HCT116 (cell line): ENCODE measurements around the gene ARHGEF25. TPM values are rescaled to one million over a fixed set of nuclear protein-coding genes. Genes with fewer than 3 reads are reported as not detected.

Experiments
- ATAC-seq: fragments of 200-7000 bp; cut with Tn5 transposase; 2 replicates; pipeline ENCODE4 v1.9.1; 2020; ENCODE audit warnings: mild to moderate bottlenecking, moderate library complexity
- BruUV-seq: library from RNA; stranded (reverse); fragments of 400-500 nt; replicated peaks from 2 replicates; lab custom pipeline; 2021; lab: Mats Ljungman, UMichigan
- CTCF ChIA-PET: fragments of 300-600 bp; sonication (Branson Sonifier 250); formaldehyde crosslinking; loops from one replicate; lab custom pipeline; 2021; ENCODE audit warnings: antibody characterized with exemption; lab: Charles Lee
- POLR2A ChIA-PET: fragments of 300-600, 350-600 bp; sonication (Branson Sonifier 250); formaldehyde crosslinking; loops from one replicate; lab custom pipeline; 2021; ENCODE audit warnings: antibody characterized with exemption; lab: Charles Lee
- RAD21 ChIA-PET, 2 experiments: fragments of 300-600 bp; sonication (Branson Sonifier 250); formaldehyde crosslinking; loops; one replicate each; lab custom pipeline; 2023; ENCODE audit warnings: low total read pairs in 2 of 2; ENCODE audit not compliant: uncharacterized antibody in 2 of 2, unreplicated experiment in 2 of 2, low non-redundant PET in 1 of 2; lab: Charles Lee
- DNase-seq: peaks from one replicate; pipeline ENCODE4 v3.0.0-alpha.2; 2010; ENCODE audit warnings: low read depth, low spot score
- H2AFZ ChIP-seq: fragments of 200-600 bp; shearing (Covaris generic), sonication (generic); 2 replicates; pipeline ENCODE4 v1.6.1; 2017; ENCODE audit warnings: low read depth, mixed run types, mixed read lengths, antibody characterized with exemption, low read length; ENCODE audit not compliant: poor library complexity, severe bottlenecking
- H3K27ac ChIP-seq: 2 replicates; pipeline ENCODE4 v1.5.1; 2012; ENCODE audit warnings: low read depth, low read length
- H3K27me3 ChIP-seq: fragments of 200-600 bp; sonication (generic); 2 replicates; pipeline ENCODE4 v1.6.1; 2016; ENCODE audit warnings: mixed run types, low read length, mixed read lengths; ENCODE audit not compliant: insufficient read depth
- H3K36me3 ChIP-seq, 2 experiments: fragments of 200-500 bp in 1 of 2; fragments of 200-600 bp in 1 of 2; sonication (Bioruptor generic) in 1 of 2; sonication (generic) in 1 of 2; 2 replicates each; pipeline versions ENCODE4 v1.5.1 to v1.6.1; 2014 to 2016; ENCODE audit warnings: low read length in 2 of 2, inconsistent platforms in 1 of 2, mixed read lengths in 1 of 2, mixed run types in 1 of 2; ENCODE audit not compliant: insufficient read depth in 2 of 2, control insufficient read depth in 1 of 2
- H3K4me1 ChIP-seq, 2 experiments: fragments of 200-600 bp in 1 of 2; sonication (generic) in 1 of 2; 2 replicates each; pipeline versions ENCODE4 v1.5.1 to v1.6.1; 2012 to 2017; ENCODE audit warnings: low read length in 2 of 2, inconsistent platforms in 1 of 2, mild to moderate bottlenecking in 1 of 2, mixed read lengths in 1 of 2, mixed run types in 1 of 2, moderate library complexity in 1 of 2; ENCODE audit not compliant: insufficient read depth in 2 of 2, control insufficient read depth in 1 of 2
- H3K4me2 ChIP-seq: fragments of 200-600 bp; sonication (generic); 2 replicates; pipeline ENCODE4 v1.6.1; 2017; ENCODE audit warnings: mixed run types, low read length, mixed read lengths
- H3K4me3 ChIP-seq, 2 experiments: fragments of 200-600 bp in 1 of 2; sonication (generic) in 1 of 2; replicated peaks in 1 of 2; 2 replicates each; pipeline ENCODE4 v1.5.1; 2011 to 2016; ENCODE audit warnings: low read length in 2 of 2, control low read depth in 1 of 2, low read depth in 1 of 2, mild to moderate bottlenecking in 1 of 2, mixed read lengths in 1 of 2, mixed run types in 1 of 2
- H3K79me2 ChIP-seq: fragments of 200-600 bp; sonication (generic); 2 replicates; pipeline ENCODE4 v1.6.1; 2017; ENCODE audit warnings: mild to moderate bottlenecking, mixed run types, low read length, moderate library complexity, mixed read lengths; ENCODE audit not compliant: insufficient read depth
- H3K9ac ChIP-seq: fragments of 200-600 bp; sonication (generic); 2 replicates; pipeline ENCODE4 v1.6.1; 2016; ENCODE audit warnings: low read length, mixed read lengths
- H3K9me2 ChIP-seq: fragments of 200-600 bp; sonication (generic), shearing (Covaris generic); 2 replicates; pipeline ENCODE4 v1.6.1; 2017; ENCODE audit warnings: mixed run types, mild to moderate bottlenecking, moderate library complexity; ENCODE audit not compliant: insufficient read depth
- H3K9me3 ChIP-seq, 2 experiments: fragments of 200-500 bp in 1 of 2; fragments of 200-600 bp in 1 of 2; sonication (Bioruptor generic) in 1 of 2; sonication (generic) in 1 of 2; 2 replicates each; pipeline ENCODE4 v1.6.1; 2014 to 2017; ENCODE audit warnings: low read length in 2 of 2, mixed read lengths in 2 of 2, inconsistent platforms in 1 of 2, low read depth in 1 of 2, mild to moderate bottlenecking in 1 of 2, mixed run types in 1 of 2, moderate library complexity in 1 of 2; ENCODE audit not compliant: control insufficient read depth in 1 of 2, insufficient read depth in 1 of 2
- H4K20me1 ChIP-seq: fragments of 200-600 bp; sonication (generic), shearing (Covaris generic); 2 replicates; pipeline ENCODE4 v1.6.1; 2017; ENCODE audit warnings: mixed run types, mild to moderate bottlenecking, moderate library complexity; ENCODE audit not compliant: insufficient read depth
- CEBPB ChIP-seq: IDR thresholded peaks from 2 replicates; pipeline ENCODE4 v1.6.1; 2012; ENCODE audit warnings: low read depth
- POLR2A ChIP-seq: IDR thresholded peaks from 2 replicates; pipeline ENCODE4 v1.7.0; 2011; ENCODE audit warnings: borderline replicate concordance; ENCODE audit not compliant: insufficient read depth, insufficient read length; ENCODE audit errors: extremely low read depth
- POLR2AphosphoS5 ChIP-seq: IDR thresholded peaks from 2 replicates; pipeline ENCODE4 v1.6.1; 2011; ENCODE audit warnings: mild to moderate bottlenecking, low read depth, low read length, moderate library complexity
- SRF ChIP-seq: IDR thresholded peaks from 2 replicates; pipeline ENCODE4 v1.6.1; 2012; ENCODE audit warnings: low read depth
- YY1 ChIP-seq: IDR thresholded peaks from 2 replicates; pipeline ENCODE4 v1.6.1; 2011; ENCODE audit warnings: low read length, low read depth, moderate library complexity, mild to moderate bottlenecking; ENCODE audit not compliant: insufficient replicate concordance; ENCODE audit errors: extremely low read depth
- ZNF274 ChIP-seq: fragments of 200-500 bp; sonication (Bioruptor generic); IDR thresholded peaks from 2 replicates; pipeline ENCODE4 v1.6.1; 2014; ENCODE audit warnings: mild to moderate bottlenecking, low read depth, low read length, inconsistent platforms
- intact Hi-C: fragments of 100-400 bp; cut with micrococcal nuclease; formaldehyde crosslinking; loops from 2 replicates; pipeline ENCODE4 v1.10.0; 2022
- total RNA-seq: library from RNA; stranded (reverse); gene quantifications from one replicate; pipeline ENCODE4 v1.2.1, GENCODE V29; 2021; ENCODE audit not compliant: unreplicated experiment
- TF ChIP-seq, protein P1 (sequence below), 3 experiments: fragments of 200-600 bp in 1 of 3; sonication (generic) in 1 of 3; IDR thresholded peaks in 2 of 3; conservative IDR thresholded peaks in 1 of 3; 2 replicates each; pipeline ENCODE4 v1.5.1; 2012 to 2017; ENCODE audit warnings: low read depth in 2 of 3, low read length in 2 of 3, antibody characterized with exemption in 1 of 3, borderline replicate concordance in 1 of 3, control low read depth in 1 of 3, mild to moderate bottlenecking in 1 of 3, mixed read lengths in 1 of 3, mixed run types in 1 of 3, moderate library complexity in 1 of 3; ENCODE audit not compliant: insufficient read depth in 1 of 3
- TF ChIP-seq, protein P2 (sequence below): IDR thresholded peaks from 2 replicates; pipeline ENCODE4 v1.6.1; 2011; ENCODE audit warnings: mild to moderate bottlenecking, low read length, moderate library complexity; ENCODE audit not compliant: insufficient replicate concordance; ENCODE audit errors: extremely low read depth

Gene ARHGEF25
- total RNA-seq, 1 experiment from 2014 or later: 3.6 TPM

DNA sequence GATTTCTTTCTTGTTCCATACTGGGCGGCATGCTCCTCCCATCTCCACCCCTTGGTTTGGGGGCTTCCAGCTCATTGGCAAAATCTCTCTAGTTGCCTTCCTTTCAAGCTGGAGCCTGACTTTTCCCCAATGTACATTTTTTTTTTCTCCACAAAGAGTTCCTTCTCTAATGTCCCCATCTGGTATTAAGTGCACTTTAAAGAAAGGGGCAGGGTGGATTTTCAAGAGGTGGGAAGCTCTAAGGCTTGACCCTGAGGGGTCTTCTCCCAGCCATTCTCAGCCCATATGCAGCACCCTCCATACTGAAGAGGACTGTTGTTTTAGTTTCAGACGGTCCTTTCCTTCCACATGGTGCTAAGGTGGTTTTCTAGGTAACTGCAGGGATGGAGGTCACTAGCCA is 26.1 kb upstream of the ARHGEF25 start:
- no peaks in the 10 kb centered on the region for H3K9me3 ChIP-seq

More for the DNA sequence above, 26.1 kb upstream of the ARHGEF25 start:
- no peaks in the 10 kb centered on the region for H3K79me2 ChIP-seq
- ChIA-PET RAD21 (no interaction called here), CTCF (interaction anchor here (0.7 to 1.2 kb wide), 3 partner anchors 44 to 108 kb away, joined by 3 read pairs; no protein-coding TSS in a partner anchor), POLR2A (no interaction called here)
- no peak overlapping the region for H3K4me3 ChIP-seq
- H3K9me2 ChIP-seq: no peaks in the 10 kb centered on the region
- BruUV-seq: no TSS peak
- ATAC-seq (no peak), DNase-seq (no peak)
- no peak overlapping the region for H3K27ac ChIP-seq
- peaks cover 0 to 5% of the 10 kb centered on the region in 2 experiments; a peak in 1 of 4 replicates for H3K36me3 ChIP-seq
- intact Hi-C loops: no loop called here
- H3K4me1 ChIP-seq: peaks cover 0 to under 1% of the 10 kb centered on the region in 2 experiments; a peak in 3 of 4 replicates
- TF ChIP-seq ZNF274 (no peak), CEBPB (no peak), POLR2AphosphoS5 (no peak), SRF (no peak), YY1 (no peak), POLR2A (no peak)
- TF ChIP-seq, protein P1, sequence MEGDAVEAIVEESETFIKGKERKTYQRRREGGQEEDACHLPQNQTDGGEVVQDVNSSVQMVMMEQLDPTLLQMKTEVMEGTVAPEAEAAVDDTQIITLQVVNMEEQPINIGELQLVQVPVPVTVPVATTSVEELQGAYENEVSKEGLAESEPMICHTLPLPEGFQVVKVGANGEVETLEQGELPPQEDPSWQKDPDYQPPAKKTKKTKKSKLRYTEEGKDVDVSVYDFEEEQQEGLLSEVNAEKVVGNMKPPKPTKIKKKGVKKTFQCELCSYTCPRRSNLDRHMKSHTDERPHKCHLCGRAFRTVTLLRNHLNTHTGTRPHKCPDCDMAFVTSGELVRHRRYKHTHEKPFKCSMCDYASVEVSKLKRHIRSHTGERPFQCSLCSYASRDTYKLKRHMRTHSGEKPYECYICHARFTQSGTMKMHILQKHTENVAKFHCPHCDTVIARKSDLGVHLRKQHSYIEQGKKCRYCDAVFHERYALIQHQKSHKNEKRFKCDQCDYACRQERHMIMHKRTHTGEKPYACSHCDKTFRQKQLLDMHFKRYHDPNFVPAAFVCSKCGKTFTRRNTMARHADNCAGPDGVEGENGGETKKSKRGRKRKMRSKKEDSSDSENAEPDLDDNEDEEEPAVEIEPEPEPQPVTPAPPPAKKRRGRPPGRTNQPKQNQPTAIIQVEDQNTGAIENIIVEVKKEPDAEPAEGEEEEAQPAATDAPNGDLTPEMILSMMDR (IDR thresholded peaks at IDR 0.05 in 2 of 3, conservative IDR thresholded peaks at IDR 0.05 in 1 of 3; ENCODE audit: borderline replicate concordance in 1 of 3, insufficient read depth in 1 of 3, low read depth in 2 of 3, low read length in 2 of 3): no peak
- TF ChIP-seq, protein P2, sequence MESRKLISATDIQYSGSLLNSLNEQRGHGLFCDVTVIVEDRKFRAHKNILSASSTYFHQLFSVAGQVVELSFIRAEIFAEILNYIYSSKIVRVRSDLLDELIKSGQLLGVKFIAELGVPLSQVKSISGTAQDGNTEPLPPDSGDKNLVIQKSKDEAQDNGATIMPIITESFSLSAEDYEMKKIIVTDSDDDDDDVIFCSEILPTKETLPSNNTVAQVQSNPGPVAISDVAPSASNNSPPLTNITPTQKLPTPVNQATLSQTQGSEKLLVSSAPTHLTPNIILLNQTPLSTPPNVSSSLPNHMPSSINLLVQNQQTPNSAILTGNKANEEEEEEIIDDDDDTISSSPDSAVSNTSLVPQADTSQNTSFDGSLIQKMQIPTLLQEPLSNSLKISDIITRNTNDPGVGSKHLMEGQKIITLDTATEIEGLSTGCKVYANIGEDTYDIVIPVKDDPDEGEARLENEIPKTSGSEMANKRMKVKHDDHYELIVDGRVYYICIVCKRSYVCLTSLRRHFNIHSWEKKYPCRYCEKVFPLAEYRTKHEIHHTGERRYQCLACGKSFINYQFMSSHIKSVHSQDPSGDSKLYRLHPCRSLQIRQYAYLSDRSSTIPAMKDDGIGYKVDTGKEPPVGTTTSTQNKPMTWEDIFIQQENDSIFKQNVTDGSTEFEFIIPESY: no peak
- no peak overlapping the region for H2AFZ ChIP-seq
- no peaks in the 10 kb centered on the region for H3K27me3 ChIP-seq
- H4K20me1 ChIP-seq: no peaks in the 10 kb centered on the region
- H3K4me2 ChIP-seq: no peak overlapping the region
- H3K9ac ChIP-seq: no peak overlapping the region
